Measurements from ENCODE around the gene TLX1.

Gene TLX1

DNA sequence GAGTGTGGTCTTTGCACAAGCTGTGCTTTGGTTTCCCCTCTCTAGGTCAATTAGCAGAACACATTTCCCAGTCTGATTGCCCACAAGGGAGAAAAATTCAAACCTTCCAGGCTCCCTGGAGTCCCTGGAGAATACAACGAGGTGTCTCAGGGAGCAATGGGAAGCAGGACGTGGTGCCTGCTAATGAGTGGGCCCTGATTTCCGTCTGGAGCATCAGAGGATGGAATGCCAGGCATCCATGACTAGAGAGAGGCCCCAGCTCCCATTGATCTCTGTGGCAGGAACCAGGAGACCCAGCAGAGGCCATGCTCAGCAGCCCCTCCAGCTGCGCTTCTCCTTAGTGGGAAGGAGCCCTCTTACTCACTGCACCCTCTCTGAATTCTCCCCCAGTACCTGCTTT lies 33.2 kb upstream of the TLX1 start:
- no peak for DNase-seq (ENCODE audit: insufficient read length, low spot score)
- no peak for TF ChIP-seq POLR2A (IDR thresholded peaks at IDR 0.05; ENCODE audit: low read depth, low read length)
- no peak for FAIRE-seq

DNA sequence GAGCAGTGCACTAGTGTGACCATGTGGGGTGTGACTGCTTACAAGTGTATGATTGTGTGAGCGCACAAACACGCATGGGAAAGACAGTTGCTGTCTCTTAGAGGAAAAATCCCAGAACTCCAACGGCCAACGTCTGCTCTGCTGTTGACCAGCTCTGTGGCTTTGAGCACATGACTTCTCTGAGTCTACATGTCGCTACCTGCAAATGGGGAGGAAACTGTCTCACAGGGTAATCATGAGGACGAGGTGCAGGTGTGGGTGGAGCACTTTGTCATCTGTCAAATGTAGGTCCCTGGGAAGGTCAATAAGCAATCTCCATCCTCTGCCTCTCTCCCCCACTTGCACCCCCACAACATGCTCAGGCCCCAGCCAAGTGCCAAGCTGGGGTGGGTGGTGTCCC lies 31.2 kb upstream of the TLX1 start:
- DNase-seq (ENCODE audit: insufficient read length, low spot score) (no peak), FAIRE-seq (no peak)
- TF ChIP-seq POLR2A (IDR thresholded peaks at IDR 0.05; ENCODE audit: low read depth, low read length), result no peak

DNA sequence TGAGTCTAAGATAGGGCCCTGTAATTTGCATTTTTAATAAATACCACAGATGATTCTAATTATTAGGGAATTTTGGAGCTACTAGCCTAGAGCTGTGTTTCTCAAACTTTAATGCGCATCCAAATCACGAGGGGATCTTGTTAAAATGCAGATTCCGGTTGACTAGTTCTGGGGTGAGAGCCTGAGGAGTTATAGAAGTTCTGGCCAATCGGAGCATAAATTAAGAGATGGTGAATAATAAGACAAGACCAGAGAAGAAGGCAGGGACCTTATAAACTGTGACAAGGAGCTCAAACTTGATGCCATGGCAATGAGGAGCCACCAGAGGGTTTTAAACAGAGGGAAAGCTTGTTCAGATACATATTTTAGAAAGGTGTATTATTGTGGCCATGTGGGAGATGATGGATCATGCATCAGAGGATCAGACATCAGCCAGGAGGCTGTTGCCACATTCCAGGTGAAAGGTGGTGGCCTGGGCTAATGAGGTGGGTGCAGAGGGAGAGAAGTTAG lies 29.7 kb upstream of the TLX1 start:
- no peak for DNase-seq (ENCODE audit: insufficient read length, low spot score)
- FAIRE-seq, result no peak
- TF ChIP-seq POLR2A (IDR thresholded peaks at IDR 0.05; ENCODE audit: low read depth, low read length), result no peak

DNA sequence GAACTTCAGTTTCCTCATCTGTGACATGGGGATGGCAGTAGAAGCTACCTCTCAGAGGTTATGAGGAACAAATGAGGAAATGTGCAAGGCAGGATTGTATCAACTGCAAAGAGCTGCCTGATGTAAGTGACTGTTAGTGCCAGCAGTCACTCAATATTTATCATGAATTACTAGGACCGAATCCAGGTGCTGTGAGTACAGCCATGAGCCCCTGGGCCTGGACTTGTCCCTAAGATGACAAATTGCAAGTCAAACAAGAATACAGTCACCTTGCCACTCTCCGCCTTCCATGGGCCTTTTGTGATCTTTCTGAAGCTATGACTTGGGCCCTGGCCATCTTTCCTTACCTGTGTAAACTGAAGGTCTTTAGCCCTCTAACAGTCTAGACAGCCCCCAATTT lies 27.7 kb upstream of the TLX1 start:
- no peak for TF ChIP-seq POLR2A (IDR thresholded peaks at IDR 0.05; ENCODE audit: low read depth, low read length)
- DNase-seq (ENCODE audit: insufficient read length, low spot score), result no peak
- no peak for FAIRE-seq

DNA sequence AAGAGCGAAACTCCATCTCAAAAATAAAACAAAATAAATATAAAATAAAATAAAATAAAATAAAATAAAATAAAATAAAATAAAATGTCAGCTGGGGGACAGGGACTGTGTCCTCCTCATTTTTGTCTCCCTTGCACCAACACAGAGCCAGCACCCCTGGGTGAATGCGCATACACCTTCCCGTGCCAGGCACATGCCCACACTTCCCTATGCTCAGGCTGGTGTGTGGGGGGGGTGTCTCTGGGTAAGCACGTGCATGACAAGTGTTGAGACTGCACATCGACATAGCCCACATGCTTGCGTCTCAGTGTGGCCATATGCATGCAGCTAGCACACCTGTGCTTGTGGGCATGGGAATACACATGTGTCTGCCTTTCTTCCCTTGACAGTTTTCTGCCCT lies 24.7 kb upstream of the TLX1 start:
- no peak for DNase-seq (ENCODE audit: insufficient read length, low spot score)
- no peak for TF ChIP-seq POLR2A (IDR thresholded peaks at IDR 0.05; ENCODE audit: low read depth, low read length)
- FAIRE-seq, result no peak

DNA sequence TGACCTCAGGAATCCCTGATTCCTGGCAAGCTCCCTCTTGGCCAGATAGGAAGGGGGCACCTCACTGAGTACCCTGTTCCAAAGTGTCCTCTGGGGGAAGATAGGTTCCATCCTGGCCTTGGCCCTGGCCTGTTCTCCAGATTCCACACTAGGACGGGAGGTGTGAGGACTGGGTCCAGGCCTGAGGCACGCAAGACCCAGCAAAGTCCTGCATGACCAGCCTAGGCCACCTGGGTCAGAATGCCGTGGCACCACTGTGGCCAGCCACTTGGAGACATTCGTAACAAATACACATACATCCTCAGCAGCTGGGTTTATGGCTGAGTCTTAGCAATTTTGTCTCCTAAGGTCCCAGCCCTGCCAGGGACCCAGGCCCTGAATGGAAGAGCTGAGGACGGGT lies 23.3 kb upstream of the TLX1 start:
- no peak for FAIRE-seq
- no peak for TF ChIP-seq POLR2A (IDR thresholded peaks at IDR 0.05; ENCODE audit: low read depth, low read length)
- DNase-seq (ENCODE audit: insufficient read length, low spot score), result no peak

DNA sequence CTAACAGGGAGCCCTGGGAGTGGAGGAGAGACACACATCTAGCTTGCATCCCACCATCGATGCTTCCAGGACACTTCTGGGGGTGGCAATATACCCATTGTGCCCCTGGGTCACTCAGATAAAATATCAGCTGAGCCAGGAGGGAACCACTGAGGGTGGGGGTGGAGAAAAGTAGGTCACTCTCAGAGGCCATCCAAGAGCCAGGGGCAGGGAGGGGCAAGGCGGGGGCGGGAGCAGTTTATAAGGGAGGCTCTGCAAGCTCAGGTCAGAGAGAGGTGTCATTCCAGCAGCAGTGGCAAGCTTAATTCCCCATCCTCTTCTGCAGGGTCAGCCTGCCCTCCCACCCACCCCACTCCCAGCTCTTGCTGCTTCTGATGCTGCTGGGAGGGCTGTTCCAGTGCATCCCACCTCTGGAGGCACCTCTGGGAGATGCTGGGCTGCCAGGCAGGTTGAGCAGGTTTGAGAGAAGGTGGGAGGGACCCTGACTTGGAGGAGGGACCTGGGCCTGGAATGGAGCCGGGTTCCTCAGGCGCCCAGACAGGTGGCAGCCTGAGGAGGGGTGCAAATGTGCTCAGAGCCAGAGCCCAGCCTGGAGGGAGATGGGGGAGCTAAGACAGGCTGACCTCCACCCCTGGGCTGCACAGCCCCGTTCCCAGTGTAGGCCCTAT lies 20.1 kb upstream of the TLX1 start:
- FAIRE-seq (no peak), DNase-seq (ENCODE audit: insufficient read length, low spot score) (no peak)
- no peak for TF ChIP-seq POLR2A (IDR thresholded peaks at IDR 0.05; ENCODE audit: low read depth, low read length)

DNA sequence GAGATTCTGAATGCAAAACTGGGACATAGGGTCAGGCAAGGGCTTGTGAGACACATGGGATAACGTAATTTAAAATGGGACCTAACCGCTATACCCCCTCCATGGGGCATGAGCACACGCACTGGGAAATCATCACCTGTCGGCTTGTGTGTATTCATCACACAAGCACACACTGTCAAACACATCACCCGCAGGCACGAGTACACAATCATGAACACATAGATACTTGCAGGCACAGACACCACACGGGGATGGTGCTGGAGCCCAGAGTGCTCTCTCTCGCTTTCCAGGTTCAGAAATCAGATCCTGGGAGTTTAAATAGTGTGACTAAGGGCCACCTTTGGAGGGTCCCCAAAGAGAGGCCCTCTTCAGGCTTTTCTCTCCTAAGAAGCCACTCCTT lies 19.6 kb upstream of the TLX1 start:
- no peak for FAIRE-seq
- no peak for TF ChIP-seq POLR2A (IDR thresholded peaks at IDR 0.05; ENCODE audit: low read depth, low read length)
- no peak for DNase-seq (ENCODE audit: insufficient read length, low spot score)

DNA sequence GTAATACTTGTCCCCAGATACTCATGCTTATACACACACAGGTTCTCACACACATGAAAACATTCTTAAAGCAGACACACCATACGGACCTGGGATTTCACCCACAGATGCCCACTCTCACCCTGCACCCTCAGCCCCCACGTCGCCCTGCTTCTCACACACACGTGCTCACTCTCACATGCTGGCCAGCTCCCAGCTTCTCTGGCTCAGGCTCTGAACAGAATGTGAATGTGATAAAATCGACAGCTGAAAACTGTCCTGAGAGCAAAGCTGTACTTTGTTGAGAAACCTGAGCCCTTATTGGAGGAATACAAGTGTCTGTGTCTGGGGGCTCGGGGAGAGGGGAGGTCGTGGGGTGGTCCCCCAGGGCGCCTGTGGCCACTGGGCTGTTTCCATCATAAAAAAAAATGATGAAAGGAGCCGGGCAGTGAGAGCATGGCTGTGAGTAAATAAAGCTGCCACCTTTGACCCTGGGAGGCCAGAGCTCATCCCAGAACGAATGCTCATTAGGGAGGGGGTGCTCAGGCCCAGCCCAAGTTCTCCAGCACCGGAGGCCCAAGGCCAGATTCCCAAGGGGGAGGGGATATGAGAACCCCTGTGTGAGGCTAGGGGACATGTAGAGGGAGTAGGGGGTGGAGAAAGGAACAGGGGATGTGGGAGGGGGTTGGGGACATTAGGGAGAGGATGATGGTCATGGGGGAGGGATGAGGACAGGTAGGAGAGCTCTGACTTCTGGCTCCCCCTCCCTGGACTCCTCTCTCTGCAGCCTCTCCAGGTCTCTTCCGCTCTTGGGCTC lies 18.1 kb upstream of the TLX1 start:
- no peak for DNase-seq (ENCODE audit: insufficient read length, low spot score)
- FAIRE-seq, result no peak
- TF ChIP-seq POLR2A (IDR thresholded peaks at IDR 0.05; ENCODE audit: low read depth, low read length), result no peak

DNA sequence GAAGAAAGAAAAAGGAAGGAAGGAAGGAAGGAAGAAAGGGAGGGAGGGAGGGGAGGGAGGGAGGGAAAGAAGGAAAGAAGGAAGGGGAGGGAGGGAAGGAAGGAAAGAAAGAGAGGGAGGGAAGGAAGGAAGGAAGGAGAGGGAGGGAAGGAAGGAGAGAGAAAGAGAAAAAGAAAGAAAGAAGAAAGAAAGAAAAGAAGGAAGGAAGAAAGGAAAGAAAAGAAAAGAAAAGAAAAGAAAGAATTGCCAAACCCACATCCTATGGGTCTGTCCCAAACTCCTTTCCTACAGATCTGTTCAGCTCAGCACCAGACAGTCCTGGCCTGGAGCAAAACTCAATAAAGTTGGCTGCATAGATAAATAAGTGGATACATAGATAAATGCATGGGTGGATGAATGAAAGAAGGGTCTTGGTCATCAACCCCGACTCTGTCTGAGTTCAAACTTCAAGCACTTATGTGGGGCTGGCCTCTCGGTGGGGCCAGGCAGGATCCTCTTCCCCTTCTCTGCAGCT lies 17.2 kb upstream of the TLX1 start:
- no peak for FAIRE-seq
- no peak for DNase-seq (ENCODE audit: insufficient read length, low spot score)
- TF ChIP-seq POLR2A (IDR thresholded peaks at IDR 0.05; ENCODE audit: low read depth, low read length), result no peak

DNA sequence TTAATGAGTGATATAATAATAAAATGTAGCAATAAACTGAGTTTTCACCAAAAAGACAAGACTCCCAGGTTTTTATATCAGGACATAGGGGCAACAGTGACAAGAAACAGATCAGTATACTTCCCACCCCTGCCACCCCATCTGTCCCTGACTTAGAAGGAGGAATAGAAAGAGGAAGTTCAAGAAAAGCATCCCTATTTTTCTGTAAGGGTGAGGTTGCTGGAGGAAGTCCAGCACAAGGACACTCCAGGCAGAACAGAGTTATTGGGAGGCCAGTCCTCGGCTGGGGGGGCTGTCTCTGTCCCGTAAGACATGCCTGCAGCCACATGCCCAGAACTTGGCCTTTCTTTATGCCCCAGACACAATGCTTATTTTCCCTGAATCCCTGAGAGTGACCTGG lies 16.5 kb upstream of the TLX1 start:
- FAIRE-seq (no peak), DNase-seq (ENCODE audit: insufficient read length, low spot score) (no peak)
- no peak for TF ChIP-seq POLR2A (IDR thresholded peaks at IDR 0.05; ENCODE audit: low read depth, low read length)

DNA sequence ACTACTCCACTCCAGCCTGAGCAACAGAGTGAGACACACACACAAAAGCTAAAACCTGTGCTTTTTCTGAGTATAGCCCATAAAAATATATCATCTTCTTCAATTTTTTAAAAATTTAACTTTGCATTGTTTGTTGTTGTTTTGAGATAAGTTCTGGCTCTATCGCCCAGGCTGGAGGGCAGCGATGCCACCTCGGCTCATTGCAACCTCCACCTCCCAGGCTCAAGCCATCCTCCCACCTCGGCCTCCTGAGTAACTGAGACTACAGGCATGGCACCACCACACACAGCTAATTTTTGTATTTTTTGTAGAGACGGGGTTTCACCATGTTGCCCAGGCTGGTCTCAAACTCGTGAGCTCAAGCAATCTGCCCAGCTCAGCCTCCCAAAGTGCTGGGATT lies 14.3 kb upstream of the TLX1 start:
- TF ChIP-seq POLR2A (IDR thresholded peaks at IDR 0.05; ENCODE audit: low read depth, low read length), result no peak
- no peak for FAIRE-seq
- DNase-seq (ENCODE audit: insufficient read length, low spot score), result no peak

DNA sequence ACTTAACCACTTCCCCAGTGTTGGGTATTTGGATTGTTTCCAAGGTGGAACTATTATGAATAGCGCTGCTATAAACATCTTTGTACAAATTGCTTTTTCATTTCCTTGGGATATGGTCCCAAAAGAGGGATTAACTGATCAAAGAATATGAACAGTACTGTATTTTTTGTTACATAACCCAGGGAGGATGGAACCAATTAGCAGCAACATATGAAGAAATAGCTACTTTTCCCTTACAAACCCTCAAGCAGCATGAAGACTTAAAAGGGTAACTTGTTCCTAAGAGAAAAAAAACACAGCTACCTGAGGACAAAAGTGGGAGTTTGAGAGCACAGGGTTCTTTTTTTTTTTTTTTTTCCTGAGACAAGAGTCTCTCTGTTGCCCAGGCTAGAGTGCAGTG lies 13.1 kb upstream of the TLX1 start:
- FAIRE-seq, result no peak
- DNase-seq (ENCODE audit: insufficient read length, low spot score), result no peak
- no peak for TF ChIP-seq POLR2A (IDR thresholded peaks at IDR 0.05; ENCODE audit: low read depth, low read length)

DNA sequence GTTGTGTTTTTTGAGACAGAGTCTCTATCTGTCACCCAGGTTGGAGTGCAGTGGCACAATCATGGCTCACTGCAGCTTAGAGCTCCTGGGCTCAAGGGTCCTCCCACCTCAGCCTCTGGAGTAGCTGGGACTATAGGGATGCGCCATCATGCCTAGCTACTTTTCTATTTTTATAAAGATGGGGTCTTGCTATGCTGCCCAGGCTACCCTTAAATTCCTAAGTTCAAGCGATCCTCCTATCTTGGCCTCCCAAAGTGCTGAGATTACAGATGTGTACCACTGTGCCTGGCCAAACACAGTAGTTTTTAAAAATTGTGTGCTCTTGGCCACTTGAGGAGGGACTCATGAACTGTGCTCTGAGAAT lies 10.6 kb upstream of the TLX1 start:
- no peak for TF ChIP-seq POLR2A (IDR thresholded peaks at IDR 0.05; ENCODE audit: low read depth, low read length)
- DNase-seq (ENCODE audit: insufficient read length, low spot score) (no peak), FAIRE-seq (no peak)
